A673 (cell line): Measurements from ENCODE around the gene CCIN.

ENCODE experiments used
- EZH2 ChIP-seq: fragments of 200-600 bp; sonication (generic); IDR thresholded peaks from 2 replicates; pipeline ENCODE4 v1.6.1; 2017; ENCODE audit warnings: borderline replicate concordance, low read depth, mild to moderate bottlenecking, mixed read lengths, antibody characterized with exemption, low read length; ENCODE audit not compliant: poor library complexity, severe bottlenecking
- TF ChIP-seq, protein P1 (sequence below): fragments of 300-800, 200-600 bp; sonication (generic); conservative IDR thresholded peaks from 2 replicates; pipeline ENCODE4 v1.5.1; 2017; ENCODE audit warnings: low read depth, mild to moderate bottlenecking, antibody characterized with exemption, low read length, moderate library complexity, mixed read lengths

- TF ChIP-seq, protein P1, sequence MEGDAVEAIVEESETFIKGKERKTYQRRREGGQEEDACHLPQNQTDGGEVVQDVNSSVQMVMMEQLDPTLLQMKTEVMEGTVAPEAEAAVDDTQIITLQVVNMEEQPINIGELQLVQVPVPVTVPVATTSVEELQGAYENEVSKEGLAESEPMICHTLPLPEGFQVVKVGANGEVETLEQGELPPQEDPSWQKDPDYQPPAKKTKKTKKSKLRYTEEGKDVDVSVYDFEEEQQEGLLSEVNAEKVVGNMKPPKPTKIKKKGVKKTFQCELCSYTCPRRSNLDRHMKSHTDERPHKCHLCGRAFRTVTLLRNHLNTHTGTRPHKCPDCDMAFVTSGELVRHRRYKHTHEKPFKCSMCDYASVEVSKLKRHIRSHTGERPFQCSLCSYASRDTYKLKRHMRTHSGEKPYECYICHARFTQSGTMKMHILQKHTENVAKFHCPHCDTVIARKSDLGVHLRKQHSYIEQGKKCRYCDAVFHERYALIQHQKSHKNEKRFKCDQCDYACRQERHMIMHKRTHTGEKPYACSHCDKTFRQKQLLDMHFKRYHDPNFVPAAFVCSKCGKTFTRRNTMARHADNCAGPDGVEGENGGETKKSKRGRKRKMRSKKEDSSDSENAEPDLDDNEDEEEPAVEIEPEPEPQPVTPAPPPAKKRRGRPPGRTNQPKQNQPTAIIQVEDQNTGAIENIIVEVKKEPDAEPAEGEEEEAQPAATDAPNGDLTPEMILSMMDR = no peak
- TF ChIP-seq EZH2 = no peak
Observed at GRCh38 chr9:36153746-36154145, 15.4 kb upstream of the CCIN start.
